GM19023 (cell line): ENCODE measurements around the gene MANEA.
"Not testable (repeated sequence)": the region's sequence is repeated elsewhere in the genome, so short reads cannot be mapped to it uniquely, and the experiment has no call there.

Source experiments
- ATAC-seq: cut with Tn5 transposase; IDR thresholded peaks from one replicate; pipeline ENCODE4 v1.9.1; 2021; ENCODE audit warnings: mild to moderate bottlenecking, moderate library complexity; ENCODE audit not compliant: unreplicated experiment

MANEA gene

DNA sequence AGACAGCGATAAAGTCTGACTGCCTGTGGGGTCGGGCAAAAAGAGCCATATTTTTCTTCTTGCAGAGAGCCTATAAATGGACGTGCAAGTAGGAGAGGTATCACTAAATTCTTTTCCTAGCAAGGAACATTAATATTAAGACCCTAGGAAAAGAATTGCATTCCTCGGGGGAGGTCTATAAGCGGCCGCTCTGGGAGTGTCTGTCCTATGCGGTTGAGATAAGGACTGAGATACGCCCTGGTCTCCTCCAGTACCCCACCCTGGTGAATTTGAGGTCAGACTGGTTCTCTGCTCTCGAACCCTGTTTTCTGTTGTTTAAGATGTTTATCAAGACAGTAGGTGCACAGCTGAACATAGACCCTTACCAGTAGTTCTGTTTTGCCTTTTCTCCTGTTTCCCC, 6.9 kb downstream of the MANEA start:
- ATAC-seq, result not testable (repeated sequence)

DNA sequence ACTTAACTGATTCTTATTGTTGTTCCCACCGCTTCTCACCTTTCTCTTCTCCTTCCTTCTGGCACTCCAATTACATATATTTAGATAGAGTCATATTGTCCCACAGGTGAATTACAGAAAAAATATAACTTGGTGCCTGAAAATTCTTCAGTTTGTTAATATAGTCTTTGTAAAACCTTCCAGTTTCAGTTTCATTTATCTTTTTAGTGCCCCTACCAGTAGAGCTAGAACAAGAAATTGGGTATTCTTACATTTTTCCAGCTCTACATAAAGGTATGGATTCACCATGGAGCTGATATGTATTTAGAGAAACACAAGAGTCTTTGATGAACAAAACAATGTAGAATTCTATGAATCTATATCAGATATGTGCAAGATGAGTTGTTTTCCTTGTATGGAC, 10.7 kb downstream of the MANEA start:
- no peak for ATAC-seq

DNA sequence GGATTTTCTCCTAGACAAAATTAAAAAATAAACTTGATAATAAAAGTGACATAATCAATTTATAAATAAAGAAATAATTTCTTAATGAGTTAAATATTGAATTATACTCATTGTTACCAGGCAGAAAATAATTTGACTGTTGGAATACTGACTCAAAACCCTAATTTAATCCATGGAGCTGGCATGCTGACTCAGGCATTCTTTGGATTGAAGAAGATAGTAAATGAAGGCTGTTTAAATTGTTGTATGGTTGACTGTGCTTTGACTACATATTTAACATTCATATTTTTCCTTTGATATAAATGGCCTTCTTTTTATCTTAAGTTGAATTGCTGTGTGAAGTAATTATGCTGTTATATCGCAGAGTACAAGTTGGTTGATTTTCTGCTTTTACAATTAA, 11.7 kb downstream of the MANEA start:
- ATAC-seq, result no peak

DNA sequence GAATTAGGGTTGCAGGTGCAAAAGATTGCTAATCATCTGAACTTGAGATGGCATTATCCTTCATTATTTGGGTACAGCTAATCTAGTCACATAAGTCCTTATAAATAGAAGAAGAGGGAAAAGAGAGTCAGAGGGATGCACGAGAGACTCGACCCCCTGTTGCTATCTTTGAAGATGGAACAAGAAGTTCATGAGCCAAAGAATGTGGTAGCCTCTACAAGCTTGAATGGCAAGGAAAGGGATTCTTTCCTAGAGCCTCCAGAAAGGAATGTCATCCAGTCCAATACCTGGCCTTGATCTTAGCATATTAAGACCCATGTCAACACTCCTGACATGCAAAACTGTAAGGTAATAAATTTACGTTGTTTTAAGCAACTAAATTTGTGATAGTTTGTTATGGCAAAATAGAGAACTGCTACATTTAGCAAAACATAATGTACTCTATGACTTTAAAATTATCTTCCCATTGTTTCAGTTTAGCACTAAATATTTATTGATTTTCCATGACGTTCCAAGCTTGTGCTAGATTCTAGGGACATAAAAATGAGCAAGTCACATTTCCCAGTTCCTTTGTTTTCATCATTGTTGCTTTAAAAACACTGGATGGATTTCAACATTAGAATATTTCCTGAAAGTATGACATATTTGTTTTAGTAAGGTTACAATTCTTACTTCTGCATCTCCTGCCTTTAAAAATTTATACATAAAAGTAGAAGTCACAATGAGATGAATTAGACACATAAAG, 12.7 kb downstream of the MANEA start:
- ATAC-seq, result no peak

DNA sequence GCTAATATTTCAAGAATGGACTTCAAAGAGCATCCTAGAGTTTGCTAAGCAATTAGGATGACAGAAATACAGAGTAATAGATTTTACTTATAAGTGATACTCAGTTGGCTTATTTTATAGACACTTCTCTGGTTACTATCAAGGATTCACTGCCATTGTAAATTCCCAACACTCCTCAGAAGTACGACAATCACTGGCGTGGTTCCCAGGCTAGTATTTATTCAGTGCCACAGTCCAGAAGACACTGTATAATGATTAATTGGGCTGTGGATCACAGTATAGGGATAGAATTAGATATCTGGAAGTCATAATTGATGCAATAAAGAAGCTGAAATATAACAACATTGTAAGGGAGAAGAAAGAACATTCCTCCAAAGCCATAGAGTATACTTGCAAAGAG, 15.7 kb downstream of the MANEA start:
- no peak for ATAC-seq

DNA sequence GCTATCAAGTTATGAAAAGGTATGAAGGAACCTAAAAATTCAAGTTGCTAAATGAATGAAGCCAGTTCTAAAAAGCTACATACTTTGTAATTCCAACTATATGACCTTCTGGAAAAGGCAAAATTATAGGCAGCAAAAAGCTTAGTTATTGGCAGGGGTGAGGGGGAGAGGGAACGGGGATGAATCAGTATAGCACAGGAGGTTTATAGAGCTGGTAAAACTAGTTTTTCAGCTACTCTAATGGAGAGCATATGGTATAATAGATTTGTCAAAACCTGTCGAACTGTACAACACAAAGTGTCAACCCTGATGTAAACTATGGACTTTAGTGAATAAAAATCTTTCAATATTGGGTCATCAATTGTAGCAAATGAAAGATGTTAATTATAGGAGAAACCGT, 18.7 kb downstream of the MANEA start:
- ATAC-seq, result no peak

DNA sequence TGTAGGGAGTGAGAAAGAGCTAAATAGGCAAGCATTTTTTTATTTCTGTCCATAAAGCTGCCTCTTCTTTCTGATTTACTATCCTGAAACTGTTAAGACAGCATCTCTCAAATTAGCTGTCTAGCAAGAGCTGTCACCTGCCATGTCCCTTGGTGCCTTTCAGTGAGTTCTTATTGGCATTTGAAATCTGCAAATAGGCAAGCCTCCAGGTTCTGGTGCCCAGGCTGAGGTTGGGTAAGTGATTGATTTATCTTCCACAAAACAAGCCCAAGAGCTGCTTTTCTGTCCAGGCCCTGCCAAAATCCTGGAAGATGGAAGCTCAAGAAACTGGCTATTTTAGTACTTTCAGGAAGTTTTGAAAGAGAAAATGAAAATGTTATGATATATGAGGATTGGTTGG, 22.4 kb downstream of the MANEA start:
- ATAC-seq, result no peak

DNA sequence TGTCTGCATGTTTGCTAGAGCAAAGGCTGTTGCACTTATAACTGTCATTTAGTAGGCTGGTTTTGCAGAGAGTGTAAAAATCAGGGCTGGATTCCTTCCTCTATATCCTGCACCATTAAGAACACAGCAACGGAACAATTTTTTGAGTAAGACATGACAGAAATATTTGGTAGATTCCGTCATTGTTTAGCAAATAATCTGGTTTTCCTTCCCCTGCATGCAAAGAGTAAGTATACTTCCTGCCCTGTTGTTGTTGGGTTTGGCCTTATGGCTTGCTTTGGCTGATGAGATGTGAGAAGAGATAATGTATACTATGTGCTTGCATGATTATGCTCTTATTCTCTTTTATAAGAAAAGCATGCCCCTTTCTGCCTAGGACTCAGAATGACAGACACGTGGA, 23.8 kb downstream of the MANEA start:
- no peak for ATAC-seq

DNA sequence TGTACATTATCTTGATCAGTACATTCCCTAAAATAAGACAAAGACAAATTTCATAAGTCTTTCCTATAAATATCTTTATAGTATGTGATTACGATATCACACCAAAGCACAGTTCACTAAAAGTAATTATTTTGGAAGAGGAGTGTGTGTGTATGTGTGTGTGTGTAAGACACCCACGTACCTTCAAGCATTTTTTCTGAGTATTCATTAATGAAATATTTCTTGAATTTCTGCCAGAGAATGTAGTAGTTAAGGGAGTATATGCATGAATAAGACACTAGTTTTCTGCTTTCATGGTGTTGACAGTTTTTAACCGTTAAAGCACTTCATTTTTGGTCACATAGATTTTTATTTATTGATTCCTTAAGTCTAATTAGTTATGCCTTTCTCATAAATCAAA, 36.8 kb downstream of the MANEA start:
- ATAC-seq, result no peak

DNA sequence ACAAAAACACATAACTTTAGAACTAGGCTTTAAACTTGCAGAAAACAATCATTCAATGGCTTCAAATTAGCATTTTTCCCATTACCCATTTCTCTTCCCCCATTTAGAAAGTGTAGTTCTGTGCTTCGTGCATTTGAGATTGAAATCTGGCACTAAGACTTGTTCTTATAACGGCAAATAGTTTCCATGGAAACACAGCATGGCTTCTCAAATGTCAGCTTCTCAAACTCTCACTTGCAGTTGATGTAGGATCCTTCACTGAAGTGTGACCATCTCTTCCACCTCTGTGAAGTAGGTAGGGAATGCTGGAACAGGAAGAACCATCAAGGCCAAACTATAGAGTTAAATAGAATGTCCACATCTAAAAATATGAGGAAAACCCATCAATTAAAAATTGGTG, 52.2 kb downstream of the MANEA start:
- ATAC-seq, result no peak

DNA sequence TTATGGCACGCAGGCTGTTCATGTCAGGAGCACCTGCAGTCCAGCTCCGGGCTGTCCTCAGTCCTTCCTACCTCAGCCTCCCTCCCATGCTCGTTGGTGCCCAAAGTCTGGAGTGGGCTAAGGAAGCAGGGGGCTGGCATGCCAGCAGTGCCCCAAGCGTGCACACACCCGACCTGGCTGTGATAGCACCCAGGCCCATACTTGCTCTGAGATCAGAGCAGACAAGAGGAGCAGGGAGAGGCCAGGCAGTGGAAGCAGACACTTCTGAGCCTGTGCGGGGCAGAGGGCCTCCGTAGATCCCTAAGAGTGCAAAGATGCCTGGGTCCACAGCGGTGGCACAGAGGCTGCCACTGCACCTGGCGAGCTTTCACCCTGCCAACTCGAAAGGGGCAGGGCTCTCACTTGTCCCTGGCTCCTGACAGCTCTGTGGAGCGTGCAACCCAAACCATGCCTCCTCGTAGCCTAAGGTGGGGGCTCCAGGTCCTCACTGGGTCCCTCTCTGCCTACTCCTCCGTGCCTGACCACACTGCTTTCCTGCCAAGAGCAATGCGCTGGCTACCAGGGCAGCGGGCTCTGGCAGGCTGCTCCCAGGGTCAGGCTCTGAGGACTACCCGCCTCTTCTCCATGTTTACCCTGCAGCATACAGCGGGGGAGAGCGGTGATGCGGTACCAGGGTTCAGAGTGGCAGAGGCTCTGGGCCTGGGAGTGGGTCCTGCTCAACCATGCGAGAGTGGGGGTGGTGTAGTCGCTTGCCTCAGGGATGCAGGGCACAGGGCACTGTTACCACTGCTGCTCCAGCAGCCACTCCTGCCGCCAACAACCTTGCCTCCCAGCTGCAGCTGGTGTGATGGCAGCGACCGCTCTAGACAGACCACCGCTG, 59.5 kb downstream of the MANEA start:
- ATAC-seq, result no peak

DNA sequence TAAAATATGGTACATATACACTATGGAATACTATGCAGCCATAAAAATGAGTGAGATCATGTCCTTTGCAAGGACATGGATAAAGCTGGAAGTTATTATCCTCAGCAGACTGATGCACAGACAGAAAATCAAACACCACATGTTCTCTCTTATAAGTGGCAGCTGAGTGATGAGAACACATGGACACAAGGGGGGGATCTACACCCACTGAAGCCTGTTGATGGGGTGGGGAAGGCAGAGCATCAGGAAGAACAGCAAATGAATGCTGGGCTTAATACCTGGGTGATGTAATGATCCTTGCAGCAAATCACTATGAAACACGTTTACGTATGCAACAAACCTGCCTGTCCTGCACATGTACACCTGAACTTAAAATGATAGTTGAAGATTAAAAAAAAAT, 71.3 kb downstream of the MANEA start:
- no peak for ATAC-seq

DNA sequence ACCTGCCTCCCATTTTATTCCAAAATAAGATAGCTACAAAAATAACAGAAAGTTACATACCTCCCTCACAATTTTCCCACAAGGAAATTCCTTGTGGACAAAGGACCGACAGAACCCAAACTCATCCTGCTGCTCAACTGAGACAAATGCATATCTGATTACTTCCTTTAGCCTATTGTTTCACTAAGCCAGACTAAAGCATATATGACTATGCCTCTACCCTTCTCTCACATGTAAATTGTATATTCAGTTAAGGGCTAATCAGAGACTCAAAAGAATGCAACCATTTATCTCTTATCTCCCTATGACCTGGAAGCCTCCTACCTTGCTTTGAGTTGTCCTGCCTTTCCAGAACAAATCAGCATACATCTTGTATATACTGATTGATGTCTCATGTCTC, 72.1 kb downstream of the MANEA start:
- no peak for ATAC-seq

DNA sequence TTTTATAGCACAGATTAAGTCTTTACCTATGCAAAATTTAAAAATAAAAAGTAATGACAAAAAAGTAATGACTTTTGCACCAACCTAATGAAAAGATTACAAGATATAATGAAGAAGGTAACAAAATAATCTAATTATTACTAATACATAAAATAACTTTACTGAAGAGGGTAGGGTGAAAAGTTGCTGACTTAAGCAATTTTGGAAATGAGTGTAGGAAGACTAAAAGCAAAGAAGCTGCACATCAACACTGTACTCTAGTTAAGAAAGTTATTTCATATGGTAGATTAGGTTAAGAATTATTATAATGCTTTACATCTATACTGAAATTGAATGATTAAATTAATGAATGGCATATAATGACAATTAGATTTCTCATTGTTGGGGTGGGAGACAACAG, 76.8 kb downstream of the MANEA start:
- no peak for ATAC-seq

DNA sequence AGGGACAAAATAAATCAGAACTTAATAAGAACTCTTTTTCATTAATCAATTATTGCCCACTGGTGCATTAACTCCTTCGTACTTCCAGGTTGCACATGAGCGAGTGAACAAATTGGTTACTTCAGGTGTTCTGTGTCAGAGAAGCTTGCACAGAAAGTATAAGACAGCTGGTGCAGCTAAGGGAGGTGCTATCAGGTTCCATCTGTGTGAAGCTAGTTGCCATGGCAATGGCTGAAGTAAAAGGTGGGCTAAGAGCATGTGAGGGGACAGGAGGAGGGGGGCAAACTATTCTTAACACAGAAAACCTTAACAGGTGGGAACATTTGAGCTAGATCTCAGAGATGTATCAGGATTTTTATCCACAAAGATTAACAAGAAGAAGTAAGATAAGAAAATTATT, 81.6 kb downstream of the MANEA start:
- ATAC-seq, result no peak
